ENCODE measurements around the gene A2M. TPM values are rescaled to one million over a fixed set of nuclear protein-coding genes. Genes with fewer than 3 reads are reported as not detected.

The A2M gene
- polyA plus RNA-seq, 2 of the 4 experiments (the other 2 are of a cell fraction), result not detected

- TF ChIP-seq PHF8 (IDR thresholded peaks at IDR 0.05; ENCODE audit: borderline replicate concordance, low read depth), result no peak
- TF ChIP-seq HDAC2 (IDR thresholded peaks at IDR 0.05), result no peak
- FAIRE-seq (no peak), ATAC-seq (no peak), DNase-seq (ENCODE audit: low read depth in 1 of 2, low spot score in 1 of 2) (no peak)
- Histone ChIP-seq H3K27ac (no peak overlapping the region), H3K4me3 (no peak overlapping the region), H3K4me1 (no peaks in the 10 kb centered on the region), H3K4me2 (no peak overlapping the region), H3K9me3 (no peaks in the 10 kb centered on the region)
- 8% methylated on average over 5 of the region's 5 CpGs for WGBS (ENCODE audit: missing lambda C conversion rate)
- POLR2A ChIA-PET, result no interaction called here
- CTCF ChIA-PET, result interaction anchor here (1.2 to 2.5 kb wide), 7 partner anchors 9 to 497 kb away, joined by 3 to 9 read pairs (median 6); partner anchors contain the start of gene M6PR
Measured at GRCh38 chr12:9040484-9041186, 75.1 kb downstream of the A2M start.

DNA sequence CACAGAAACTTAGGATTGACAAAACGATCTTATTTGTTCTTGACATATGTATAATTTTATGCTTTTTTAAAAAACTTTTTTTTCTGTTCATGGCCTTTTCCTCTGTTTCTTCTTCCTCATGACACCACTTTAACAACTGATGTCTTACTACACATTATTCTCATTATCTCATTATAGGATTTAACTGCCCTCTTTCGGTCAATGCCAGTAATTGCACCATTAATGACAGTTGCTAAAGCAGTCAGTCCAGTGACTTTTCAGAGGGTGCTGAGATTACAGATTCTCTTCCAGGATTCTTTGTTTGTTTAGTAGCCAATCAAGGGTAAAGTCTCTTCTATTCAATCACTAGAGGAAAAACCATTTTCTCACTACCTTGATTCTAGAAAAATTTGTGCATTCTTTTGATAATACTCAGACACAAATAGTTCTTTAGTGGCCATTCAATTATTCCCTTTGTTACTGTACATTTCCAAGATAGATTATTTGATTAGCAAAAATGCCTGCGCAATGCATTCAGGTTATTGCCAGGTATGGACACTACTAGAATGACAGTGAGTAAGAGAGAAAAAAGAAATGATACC lies 76.2 kb downstream of the A2M start:
- TF ChIP-seq CEBPB (IDR thresholded peaks at IDR 0.05), result 0 out of 4 replicates have a peak, but pooled peaks of 1 of the 2 experiments have one; percentile 19
- no peak for TF ChIP-seq HOXA7 (CRISPR knock-in tag; IDR thresholded peaks at IDR 0.05)
- TF ChIP-seq RAD21 (conservative IDR thresholded peaks at IDR 0.05 in 1 of 2, IDR thresholded peaks at IDR 0.05 in 1 of 2), result peak; percentile 79 to 82
- peak; percentile 77 for TF ChIP-seq SMC3 (IDR thresholded peaks at IDR 0.05)
- TF ChIP-seq, protein P1, sequence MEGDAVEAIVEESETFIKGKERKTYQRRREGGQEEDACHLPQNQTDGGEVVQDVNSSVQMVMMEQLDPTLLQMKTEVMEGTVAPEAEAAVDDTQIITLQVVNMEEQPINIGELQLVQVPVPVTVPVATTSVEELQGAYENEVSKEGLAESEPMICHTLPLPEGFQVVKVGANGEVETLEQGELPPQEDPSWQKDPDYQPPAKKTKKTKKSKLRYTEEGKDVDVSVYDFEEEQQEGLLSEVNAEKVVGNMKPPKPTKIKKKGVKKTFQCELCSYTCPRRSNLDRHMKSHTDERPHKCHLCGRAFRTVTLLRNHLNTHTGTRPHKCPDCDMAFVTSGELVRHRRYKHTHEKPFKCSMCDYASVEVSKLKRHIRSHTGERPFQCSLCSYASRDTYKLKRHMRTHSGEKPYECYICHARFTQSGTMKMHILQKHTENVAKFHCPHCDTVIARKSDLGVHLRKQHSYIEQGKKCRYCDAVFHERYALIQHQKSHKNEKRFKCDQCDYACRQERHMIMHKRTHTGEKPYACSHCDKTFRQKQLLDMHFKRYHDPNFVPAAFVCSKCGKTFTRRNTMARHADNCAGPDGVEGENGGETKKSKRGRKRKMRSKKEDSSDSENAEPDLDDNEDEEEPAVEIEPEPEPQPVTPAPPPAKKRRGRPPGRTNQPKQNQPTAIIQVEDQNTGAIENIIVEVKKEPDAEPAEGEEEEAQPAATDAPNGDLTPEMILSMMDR (IDR thresholded peaks at IDR 0.05), result peak; percentile 82
- ATAC-seq (peak; percentile 77 to 88; a peak in 4 of 6 replicates), FAIRE-seq (peak; percentile 92), DNase-seq (ENCODE audit: low read depth in 1 of 2, low spot score in 1 of 2) (peak; percentile 58 to 78)
- Histone ChIP-seq H3K4me1 (no peaks in the 10 kb centered on the region), H3K4me3 (no peak overlapping the region), H3K4me2 (no peak overlapping the region), H3K9me3 (no peaks in the 10 kb centered on the region), H3K27ac (no peak overlapping the region)
- CTCF ChIA-PET, result interaction anchor here (0.6 to 4.1 kb wide), 20 partner anchors 9 to 495 kb away, joined by 3 to 21 read pairs (median 4); partner anchors contain the start of genes M6PR and PHC1
- POLR2A ChIA-PET, result no interaction called here
- WGBS (ENCODE audit: missing lambda C conversion rate), result 29% methylated on average over 3 of the region's 3 CpGs

GRCh38 chr12:9037431-9037830 lies 78.3 kb downstream of the A2M start:
- DNase-seq (ENCODE audit: low read depth in 1 of 2, low spot score in 1 of 2) (no peak), FAIRE-seq (no peak), ATAC-seq (no peak)
- 27% methylated on average over 3 of the region's 3 CpGs for WGBS (ENCODE audit: missing lambda C conversion rate)
- H3K4me2 ChIP-seq, result no peak overlapping the region
- H3K9me3 ChIP-seq, result no peaks in the 10 kb centered on the region
- H3K4me3 ChIP-seq, result no peak overlapping the region
- ChIA-PET CTCF (interaction anchor here (0.7 to 4.1 kb wide), 6 partner anchors 12 to 493 kb away, joined by 3 to 21 read pairs (median 13); partner anchors contain the start of gene M6PR), POLR2A (no interaction called here)
- no peak overlapping the region for H3K27ac ChIP-seq
- TF ChIP-seq KDM1A (IDR thresholded peaks at IDR 0.05; ENCODE audit: low read depth), result no peak
- no peak for TF ChIP-seq TP53 (CRISPR knock-in tag; IDR thresholded peaks at IDR 0.05)
- no peaks in the 10 kb centered on the region for H3K4me1 ChIP-seq

- TF ChIP-seq SREBF2 (IDR thresholded peaks at IDR 0.05) (no peak), PHF8 (IDR thresholded peaks at IDR 0.05; ENCODE audit: borderline replicate concordance, low read depth) (no peak), TFCP2L1 (CRISPR knock-in tag; IDR thresholded peaks at IDR 0.05) (no peak), CBX8 (IDR thresholded peaks at IDR 0.05) (no peak), CHD2 (IDR thresholded peaks at IDR 0.05; ENCODE audit: low read length, partially characterized antibody) (no peak), PBX3 (IDR thresholded peaks at IDR 0.05) (no peak), MAZ (IDR thresholded peaks at IDR 0.05; ENCODE audit: borderline replicate concordance, low read depth, low read length) (no peak), NPAS2 (CRISPR knock-in tag; IDR thresholded peaks at IDR 0.05; ENCODE audit: borderline replicate concordance) (no peak), KDM5A (IDR thresholded peaks at IDR 0.05) (no peak), FOXS1 (CRISPR knock-in tag; IDR thresholded peaks at IDR 0.05) (no peak)
- TF ChIP-seq, protein P2, sequence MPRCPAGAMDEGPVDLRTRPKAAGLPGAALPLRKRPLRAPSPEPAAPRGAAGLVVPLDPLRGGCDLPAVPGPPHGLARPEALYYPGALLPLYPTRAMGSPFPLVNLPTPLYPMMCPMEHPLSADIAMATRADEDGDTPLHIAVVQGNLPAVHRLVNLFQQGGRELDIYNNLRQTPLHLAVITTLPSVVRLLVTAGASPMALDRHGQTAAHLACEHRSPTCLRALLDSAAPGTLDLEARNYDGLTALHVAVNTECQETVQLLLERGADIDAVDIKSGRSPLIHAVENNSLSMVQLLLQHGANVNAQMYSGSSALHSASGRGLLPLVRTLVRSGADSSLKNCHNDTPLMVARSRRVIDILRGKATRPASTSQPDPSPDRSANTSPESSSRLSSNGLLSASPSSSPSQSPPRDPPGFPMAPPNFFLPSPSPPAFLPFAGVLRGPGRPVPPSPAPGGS (IDR thresholded peaks at IDR 0.05), result no peak
- TF ChIP-seq, protein P3, sequence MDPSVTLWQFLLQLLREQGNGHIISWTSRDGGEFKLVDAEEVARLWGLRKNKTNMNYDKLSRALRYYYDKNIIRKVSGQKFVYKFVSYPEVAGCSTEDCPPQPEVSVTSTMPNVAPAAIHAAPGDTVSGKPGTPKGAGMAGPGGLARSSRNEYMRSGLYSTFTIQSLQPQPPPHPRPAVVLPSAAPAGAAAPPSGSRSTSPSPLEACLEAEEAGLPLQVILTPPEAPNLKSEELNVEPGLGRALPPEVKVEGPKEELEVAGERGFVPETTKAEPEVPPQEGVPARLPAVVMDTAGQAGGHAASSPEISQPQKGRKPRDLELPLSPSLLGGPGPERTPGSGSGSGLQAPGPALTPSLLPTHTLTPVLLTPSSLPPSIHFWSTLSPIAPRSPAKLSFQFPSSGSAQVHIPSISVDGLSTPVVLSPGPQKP (IDR thresholded peaks at IDR 0.05; ENCODE audit: low read depth, low read length), result no peak
- ChIA-PET POLR2A (no interaction called here), CTCF (interaction anchor here (0.6 to 4.1 kb wide), 4 partner anchors 13 to 377 kb away, joined by 4 to 21 read pairs (median 10); no protein-coding TSS in a partner anchor)
- WGBS (ENCODE audit: missing lambda C conversion rate), result 30% methylated on average over 6 of the region's 6 CpGs
- DNase-seq (ENCODE audit: low read depth in 1 of 2, low spot score in 1 of 2) (no peak), ATAC-seq (no peak), FAIRE-seq (no peak)
- H3K4me2 ChIP-seq, result no peak overlapping the region
- no peaks in the 10 kb centered on the region for H3K4me1 ChIP-seq
- H3K9me3 ChIP-seq, result no peaks in the 10 kb centered on the region
- H3K4me3 ChIP-seq, result no peak overlapping the region
- H3K27ac ChIP-seq, result no peak overlapping the region
Measured at GRCh38 chr12:9036227-9036626, 79.5 kb downstream of the A2M start.
